ENCODE measurements around the gene ABHD17C.
"Not testable (repeated sequence)": the region's sequence is repeated elsewhere in the genome, so short reads cannot be mapped to it uniquely, and the experiment has no call there.

The ABHD17C gene

DNA sequence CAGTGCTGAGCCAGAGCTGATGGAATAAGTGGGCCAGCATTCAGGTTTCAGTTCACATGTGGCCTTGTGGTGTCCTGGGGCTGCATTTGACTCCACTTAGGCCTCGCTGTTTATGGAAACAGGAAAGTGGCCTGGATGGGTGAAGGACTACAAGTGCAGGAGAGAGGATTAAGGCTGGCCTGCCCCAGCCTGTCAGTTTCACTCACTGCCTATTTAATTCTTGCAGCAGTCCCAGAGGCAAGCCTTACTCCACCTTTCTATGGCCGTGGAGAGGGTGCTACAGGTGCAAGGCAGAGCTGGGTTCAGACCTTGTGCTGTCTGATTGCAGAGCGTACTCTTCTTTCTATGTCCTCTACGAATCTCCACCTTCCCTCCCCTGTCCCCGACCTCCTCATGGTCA is 37.7 kb downstream of the ABHD17C start:
- no peak for DNase-seq

DNA sequence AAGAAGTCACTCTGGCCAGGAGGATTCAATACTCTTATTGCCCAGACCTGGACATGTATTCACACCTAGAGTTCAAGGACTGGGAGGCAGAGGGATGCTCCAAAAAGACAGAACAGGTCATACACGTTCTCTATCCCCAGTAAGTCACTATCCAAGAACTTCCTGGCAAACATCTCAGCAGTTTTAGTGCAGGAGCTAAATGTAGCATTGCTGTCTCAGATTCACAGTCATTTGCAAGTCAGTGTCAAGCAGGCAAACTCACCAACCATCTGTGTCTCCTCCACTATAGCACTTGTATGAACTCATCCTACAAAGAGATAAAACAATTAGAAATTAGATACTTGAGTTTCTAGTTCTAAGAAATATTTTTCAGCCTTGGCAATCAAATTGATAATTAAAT is 38.4 kb downstream of the ABHD17C start:
- DNase-seq: no peak

DNA sequence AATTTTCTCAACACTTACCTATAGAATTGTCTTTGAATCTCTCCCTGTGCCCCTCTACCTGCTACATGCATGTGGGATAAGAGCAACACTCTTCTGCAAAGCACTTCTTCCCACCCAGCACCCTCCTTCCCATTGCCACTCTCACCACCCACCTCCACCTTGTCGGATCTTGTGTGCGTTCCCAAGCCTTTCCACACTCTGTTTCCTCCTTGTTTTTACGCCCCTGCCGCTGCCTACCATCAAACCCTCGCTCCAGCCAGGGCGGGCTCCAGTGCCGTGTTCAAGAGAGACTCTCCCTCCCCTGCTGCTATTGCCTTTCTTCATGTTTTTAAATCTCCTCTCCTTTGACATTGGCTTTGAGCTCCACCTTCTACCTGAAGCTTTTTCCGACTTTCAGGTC is 40.2 kb downstream of the ABHD17C start:
- no peak for DNase-seq

DNA sequence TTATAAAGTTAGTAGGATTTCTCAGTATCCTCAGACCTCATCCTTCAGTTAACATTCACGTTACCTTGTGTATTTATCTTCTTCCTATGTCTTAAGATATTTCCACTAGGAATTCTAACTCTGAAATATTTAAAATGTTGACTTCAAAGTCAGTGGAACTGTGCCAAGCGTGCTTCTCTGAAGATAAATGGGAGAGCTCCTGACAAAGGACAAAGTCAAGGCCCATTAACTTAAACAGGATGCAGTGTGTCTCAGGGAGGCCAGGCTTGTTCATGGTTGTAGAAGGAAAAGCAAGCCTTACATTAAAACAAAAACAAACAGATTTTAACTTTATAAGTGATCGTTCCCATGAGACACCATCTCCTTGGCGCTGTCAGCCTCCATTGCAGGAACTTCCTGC is 41.5 kb downstream of the ABHD17C start:
- DNase-seq: no peak

DNA sequence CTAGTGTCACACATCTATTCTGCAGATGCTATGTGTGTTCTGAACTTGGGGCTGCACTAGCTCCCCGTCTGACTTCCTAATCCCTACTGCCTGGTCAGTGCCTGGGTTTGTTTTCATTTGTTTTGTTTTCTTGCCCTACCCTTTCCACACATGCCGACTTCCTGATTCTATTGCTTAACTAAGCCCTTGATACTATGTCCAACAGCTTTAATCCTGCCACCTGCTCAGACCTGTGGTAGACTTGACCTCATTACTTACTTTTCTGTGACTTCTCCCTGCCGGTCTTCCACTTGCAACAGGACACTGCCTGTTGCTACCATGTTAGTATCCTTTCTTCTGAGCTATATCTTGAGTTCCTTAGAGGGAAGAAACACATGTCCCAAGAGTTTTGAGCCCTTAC is 44.8 kb downstream of the ABHD17C start:
- DNase-seq: no peak

DNA sequence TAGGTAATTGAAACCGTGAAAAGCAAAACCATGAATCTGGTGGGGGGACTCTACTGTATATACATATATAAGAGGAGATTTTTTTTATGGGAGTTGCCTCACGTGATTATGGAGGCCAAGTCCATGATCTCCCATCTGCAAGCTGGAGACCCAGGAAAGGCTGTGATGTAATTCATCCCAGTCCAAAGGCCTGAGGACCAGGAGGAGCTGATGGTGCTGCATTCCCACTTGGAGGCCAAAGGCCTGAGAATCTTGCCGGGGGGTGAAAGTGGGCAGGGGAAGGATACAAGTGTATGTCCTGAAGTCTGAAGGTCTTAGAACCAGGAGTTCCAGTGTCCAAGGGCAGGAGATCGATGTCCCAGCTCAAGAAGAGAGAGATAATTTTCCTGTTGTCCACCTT is 47.0 kb downstream of the ABHD17C start:
- DNase-seq: no peak

DNA sequence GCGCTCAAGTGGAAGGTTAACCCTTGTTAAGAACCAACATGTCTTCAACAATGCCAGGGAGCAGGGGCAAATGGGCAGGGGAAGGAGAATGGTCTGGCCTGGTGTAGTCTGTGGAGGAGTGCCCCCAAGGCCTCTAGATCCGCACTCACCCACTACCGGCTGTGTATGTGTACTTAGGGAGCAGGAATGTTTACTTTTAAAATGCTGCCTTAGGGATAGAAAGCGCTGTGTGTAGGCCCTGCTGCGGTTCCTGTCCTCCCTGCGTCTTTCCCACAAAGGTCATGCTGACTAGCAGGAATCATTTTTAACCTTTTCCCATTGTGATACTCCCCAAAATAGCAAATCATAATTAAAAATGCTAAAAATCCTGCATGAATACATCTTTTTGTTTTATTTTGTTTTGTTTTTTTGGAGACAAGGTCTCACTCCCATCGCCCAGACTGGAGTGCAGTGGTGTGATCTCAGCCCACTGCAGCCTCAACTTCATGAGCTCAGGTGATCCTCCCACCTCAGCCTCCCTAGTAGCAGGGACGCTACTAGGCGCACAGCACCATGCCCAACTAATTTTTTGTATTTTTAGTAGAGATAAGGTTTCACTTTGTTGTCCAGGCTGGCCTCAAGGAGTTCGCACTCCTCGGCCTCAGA is 48.2 kb downstream of the ABHD17C start:
- DNase-seq: no peak

DNA sequence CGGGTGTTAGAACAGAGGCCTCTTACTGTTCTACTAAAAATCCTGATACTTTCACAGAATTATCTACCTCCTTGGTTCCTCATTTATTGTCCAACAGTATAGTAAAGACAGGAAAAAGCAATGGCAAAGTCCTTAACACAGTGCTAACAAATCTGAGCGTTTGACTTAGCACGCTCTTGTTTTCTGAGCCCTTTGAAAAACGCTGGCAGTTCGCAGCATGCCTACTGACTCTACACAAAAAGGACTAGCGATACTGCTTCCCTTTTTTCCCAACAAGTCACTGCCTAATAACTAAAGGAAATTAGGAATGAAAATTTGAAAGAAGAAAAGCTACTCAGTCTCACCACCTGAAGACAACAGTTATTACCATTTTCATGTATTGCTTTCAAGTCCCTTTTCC is 49.3 kb downstream of the ABHD17C start:
- no peak for DNase-seq

DNA sequence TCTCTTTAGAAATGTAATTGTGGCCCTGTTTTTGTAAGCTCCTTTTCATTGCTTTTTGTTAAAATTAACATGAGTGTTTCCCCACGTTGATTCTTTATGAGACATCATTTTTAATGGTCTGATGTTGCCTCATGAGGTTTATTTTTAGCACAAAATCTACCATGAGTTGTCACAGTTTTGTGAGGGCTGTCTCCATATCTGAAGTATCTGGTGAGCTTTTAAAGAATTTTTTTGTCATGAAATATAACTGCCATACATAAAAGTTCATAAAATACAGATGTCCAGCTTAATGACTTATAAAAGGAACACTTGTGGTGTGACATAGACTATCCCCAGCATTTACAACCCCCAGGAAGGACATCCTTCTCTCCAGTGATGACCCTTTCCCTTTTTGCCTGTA is 49.7 kb downstream of the ABHD17C start:
- DNase-seq: no peak

DNA sequence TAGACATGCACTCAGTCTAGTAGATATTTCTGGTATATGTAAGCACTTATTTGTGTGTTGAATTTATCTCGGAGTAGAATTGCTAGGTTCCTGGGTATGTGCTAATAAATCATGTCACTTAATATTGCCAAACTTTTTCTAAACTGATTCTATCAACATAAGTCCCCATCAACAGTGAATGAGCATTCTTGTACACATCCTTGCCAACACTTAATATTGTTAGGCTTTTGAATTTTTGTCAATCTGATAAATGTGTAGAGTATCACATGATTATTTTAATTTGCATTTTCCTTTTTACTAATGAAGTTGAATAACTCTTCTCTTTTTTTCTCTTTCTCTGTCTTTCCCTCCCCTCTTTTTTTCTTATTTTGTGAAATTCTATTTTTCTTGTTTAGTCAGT is 50.8 kb downstream of the ABHD17C start:
- no peak for DNase-seq

DNA sequence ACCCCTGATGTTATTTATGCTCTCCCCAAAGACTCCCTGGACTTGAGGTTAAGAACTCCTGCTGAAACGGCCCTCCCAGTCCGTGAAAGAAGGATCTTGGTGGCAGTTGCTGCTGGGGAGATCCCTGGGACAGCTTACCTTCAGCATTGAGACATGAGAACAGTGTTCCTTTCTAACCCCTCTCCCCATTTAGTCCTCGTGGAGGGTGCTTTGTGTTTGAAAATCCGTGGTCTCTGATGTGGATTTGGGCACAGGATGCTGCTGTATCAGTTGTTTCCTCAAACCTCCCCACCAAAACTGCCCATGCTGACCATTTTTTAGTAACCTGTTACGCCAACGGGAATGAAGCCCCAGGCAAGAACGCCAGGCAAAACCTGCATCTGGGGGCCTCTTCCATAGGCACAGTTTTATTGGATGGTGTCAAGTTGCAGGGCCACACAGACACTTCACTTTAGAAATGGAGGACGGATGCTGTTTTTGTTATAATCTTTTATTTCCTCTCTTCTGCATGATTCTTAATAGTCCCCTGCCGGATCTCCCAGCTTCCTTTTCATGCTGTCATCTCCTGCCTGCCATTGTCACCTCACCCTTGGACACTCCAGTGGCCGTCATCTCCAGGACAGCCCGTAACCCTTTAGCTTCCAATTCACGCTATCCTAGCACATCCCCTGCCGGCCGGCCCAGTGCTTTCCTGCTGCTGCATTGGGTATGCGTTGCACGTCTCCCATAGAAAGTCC is 52.4 kb downstream of the ABHD17C start:
- DNase-seq: no peak

DNA sequence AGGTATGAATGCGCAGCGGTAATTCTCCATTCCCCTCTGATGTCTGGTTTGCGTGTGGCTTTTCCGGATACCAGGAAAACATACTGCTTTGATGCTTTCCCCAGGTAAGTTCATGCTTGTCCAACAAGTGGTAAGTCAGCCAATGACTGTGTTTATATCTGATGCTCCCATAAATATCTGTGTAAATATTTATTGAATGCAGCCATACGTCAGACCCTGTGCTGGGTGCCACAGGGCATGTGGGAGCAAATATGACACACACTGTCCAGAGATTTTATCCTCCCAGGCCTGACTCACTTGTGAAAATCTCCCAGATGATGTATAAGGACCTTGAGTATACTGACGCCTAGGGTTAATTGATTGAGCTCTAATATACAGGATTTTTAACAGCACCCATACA is 54.5 kb downstream of the ABHD17C start:
- DNase-seq: no peak

DNA sequence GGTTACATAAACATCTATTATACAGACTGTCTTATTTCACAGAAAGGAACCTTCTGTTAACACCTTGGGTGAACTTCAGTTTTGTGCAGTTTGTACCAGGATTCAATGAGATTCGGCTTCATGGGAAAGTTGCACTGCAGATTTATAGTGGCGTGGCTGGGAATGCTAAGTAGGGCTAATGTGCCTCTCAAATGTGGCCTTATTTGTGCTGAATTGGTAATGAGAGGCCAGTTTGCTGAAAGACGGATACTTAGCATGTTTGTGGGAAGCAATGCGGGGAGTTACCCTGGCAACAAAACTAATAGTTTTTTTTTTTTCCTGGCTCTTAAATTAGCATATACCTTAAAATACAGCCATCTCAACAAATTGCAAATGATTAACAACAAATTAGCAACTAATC is 55.5 kb downstream of the ABHD17C start:
- DNase-seq: no peak

DNA sequence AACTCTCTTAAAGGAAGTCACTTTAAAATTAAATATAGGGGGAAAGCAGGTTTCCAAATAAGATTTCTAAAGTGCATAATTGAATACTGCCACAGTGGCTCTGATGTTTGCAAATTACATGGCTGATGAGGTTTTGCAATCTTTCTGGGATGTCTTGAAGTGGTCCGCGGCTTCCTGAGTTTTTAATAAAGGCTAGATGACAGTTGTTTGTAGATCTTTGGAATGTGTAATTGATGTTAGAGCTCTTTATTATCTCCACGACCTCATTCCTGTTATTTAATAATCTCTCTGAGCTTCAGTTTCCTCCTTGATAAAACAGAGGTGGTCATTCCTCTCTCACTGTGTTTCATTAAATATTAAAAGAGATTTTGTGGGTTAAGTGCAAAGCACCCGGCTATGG is 57.1 kb downstream of the ABHD17C start:
- no peak for DNase-seq

DNA sequence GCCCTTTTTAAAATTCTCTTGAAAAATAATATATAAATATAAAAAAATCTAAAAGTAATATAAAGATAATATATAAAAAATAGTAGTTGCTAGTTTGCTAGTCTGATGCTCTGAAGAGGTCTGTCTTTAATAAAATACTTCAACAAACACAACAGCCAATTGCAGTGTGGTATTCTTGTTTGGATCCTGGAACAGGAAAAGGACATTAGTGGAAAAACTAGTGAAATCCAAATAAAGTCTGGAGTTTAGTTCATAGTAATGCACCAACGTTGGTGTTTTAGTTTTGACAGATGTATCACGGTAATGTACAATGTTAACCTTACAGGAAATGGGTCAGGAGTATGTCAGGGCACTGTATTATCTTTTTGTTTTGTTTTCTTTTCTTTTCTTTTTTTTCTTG is 58.1 kb downstream of the ABHD17C start:
- no peak for DNase-seq

DNA sequence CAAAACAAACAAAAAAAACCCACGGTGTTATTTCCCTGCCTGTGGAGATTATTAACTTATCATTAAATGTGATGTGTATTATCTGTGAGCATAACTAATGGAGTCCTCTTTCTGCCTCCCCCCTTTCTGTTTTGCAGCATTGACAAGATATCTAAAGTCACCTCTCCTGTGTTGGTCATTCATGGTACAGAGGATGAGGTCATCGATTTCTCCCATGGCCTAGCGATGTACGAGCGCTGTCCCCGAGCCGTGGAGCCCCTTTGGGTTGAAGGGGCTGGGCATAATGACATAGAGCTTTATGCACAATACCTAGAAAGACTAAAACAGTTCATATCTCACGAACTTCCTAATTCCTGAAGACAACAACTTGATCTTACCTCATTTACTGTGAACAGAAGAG is 58.9 kb downstream of the ABHD17C start:
- DNase-seq: no peak

DNA sequence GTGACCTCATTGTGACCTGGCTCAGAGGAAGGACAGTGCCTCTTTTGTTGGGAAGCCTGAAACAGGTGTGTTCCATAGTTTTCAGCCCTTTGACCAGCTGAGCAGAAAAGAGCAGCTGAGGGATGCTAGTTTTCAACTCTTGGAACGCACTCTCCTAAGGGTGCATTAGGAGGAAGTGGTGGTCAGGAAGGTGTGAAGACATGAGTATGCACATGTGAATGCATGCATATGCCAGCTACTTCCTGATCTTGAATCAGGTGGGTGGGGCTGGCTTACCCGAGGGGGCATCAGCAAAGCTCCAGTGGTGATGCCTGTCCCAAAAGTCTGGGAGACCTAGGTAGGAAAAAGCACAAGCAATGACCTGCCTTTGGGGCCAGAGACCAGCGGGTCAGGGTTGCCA is 60.8 kb downstream of the ABHD17C start:
- DNase-seq: no peak

DNA sequence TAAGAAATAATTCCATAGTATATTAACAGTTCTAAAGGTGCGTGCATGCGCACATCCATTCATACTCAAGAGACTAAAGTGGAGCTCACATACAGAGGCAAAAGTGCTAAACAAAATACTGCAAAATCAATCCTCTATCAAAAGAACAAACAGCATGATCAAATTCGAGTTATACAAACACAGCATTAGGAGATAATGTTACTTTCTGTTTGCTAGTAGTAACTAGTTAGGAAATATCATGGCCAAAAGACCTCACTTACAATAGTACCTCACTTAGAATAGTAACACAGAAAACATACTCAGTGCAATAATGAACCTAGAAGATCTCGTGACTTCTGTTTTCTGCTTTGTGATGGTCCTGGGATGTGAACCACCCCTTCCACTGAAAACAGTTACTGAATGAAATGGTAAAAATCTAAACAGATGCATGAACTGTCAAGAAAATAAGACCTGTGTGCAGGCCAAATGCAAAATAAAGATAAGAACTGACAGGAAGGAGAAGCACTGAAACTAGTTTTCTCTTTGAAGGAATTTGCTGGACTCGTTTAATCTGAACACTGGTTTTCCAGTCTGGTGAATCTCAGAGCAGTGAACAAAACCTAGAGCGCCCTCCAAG is 63.1 kb downstream of the ABHD17C start:
- no peak for DNase-seq

DNA sequence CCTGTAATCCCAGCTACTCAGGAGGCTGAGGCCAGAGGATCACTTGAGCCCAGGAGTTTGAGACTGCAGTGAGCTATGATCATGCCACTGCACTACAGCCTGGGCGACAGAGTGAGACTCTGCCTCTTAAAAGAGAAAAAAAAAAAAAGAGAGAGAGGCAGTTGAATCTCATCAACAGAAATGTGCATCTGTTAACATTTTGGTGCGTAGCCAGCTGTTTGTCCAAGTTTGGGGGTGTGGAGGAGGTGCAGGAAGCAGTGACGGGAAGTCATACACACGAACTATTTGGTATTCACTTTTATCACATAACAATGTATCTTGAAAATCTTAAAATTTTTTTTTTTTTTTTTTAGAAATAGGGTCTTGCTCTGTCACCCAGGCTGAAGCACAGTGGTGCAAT is 65.8 kb downstream of the ABHD17C start:
- no peak for DNase-seq

DNA sequence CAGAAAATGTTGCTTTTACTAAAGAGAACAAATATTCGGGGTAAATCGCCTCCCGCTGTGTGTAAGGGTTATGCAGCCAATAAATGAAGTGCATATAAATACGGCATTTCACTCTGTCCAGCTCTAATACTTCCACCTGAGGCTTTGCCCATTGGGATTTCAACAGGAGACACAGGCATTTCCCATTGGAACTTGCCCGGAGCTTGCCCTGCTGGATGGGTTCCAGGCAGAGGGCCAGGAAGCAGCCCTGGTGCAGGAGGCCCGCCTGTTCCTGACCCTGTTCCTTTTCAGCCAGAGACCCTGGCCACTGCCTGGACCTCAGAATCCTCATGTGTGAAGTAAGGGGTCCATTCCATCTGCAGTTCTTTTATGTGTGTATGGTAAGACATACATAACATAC is 66.6 kb downstream of the ABHD17C start:
- no peak for DNase-seq

DNA sequence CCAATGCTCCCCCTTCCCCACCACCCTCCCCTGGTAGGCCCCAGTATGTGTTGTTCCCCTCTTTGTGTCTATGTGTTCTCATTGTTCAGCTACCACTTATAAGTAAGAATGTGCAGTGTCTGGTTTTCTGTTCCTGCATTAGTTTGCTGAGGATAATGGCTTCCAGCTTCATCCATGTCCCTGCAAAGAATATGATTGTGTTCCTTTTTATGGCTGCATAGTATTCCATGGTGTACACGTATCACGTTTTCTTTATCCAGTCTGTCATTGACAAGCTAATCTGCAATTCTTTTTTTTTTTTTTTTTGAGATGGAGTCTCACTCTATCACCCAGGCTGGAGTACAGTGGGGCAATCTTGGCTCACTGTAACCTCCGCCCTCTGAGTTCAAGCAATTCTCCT is 68.1 kb downstream of the ABHD17C start:
- DNase-seq: not testable (repeated sequence)

DNA sequence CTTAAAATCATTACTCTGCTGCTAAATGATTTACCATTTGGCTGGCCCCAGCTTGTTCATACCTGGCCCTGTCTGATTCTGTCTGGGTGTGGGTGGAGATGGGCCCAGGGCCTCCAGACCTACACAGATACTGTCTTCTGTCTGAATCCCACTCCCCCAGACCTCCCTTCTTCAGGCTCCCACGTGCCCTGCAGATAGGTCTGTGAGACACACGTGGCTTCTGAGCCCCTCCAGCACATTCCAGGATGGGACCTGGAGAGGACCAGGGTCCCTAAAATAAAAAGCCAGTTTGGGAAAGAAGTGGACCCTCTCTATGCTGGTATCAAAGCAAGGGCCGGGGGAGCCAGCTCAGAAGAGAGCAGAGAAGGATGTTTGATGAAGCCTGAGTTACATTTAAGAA is 69.4 kb downstream of the ABHD17C start:
- no peak for DNase-seq

DNA sequence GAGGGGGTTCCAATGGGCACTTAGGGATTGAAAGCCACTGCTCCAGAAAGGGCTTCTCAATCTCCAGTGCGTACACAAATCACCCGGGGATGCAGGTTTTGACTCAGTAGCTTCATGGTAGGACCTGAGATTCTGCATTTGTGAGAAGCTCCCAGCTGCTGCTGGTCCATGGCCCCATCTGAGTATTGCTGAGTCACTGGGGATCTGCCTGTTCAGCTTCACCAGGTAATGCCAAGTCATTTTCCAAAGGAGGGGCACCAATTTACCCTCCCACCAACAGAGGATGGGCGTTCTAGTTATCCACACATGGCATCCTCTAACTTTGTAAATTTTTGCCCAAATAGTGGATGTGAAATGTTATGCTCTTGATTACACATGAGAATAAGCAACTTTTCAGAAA is 71.2 kb downstream of the ABHD17C start:
- no peak for DNase-seq

DNA sequence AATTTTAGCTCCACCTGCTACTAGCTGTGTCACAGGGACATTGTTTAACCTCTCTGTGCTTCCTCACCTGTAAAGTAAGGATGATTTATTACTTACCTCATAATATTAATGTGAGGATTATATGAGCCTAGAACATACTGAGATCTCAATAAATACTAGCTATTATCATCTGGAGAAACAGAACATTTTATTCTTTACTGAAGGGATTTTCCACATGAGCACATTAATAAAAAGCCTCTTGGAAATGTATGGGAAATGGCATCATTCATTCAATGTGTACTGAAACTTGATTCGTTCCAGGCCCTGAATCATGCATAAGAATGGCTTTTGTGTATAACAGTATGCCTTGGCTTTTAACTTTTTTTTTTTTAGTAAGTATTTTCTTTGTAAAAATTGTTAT is 73.0 kb downstream of the ABHD17C start:
- no peak for DNase-seq
